ENCODE results near the gene FRAS1.

Gene FRAS1

DNA sequence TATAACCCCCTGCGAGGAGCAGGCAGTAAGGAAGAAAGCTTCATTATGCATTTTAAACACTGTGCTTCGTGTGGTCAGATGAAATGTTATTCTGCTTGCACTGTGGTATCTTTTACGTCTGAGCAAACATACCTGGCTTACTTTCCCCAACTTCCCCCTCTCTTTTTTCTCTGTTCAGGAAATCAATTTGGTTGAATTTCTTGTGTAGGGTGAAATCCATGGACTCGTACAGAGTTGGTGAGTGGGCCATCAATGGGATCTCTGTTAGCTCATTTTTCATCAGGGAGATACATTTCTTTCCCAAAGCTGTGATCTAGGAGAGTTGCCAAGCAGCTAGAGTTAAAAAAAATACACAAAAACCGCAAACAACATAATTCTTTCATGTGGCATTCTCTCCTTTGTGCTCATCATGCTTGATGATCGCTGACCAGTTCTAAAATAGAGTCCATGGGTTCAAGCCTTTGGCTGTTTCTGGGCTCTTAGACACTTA lies 98.5 kb downstream of the FRAS1 start:
- no peaks in the 10 kb centered on the region for H3K4me1 ChIP-seq (ENCODE audit: control insufficient read depth in 1 of 2, insufficient read depth in 2 of 2, low read length in 2 of 2)
- no peak overlapping the region for H3K4me3 ChIP-seq (ENCODE audit: low read depth in 1 of 2, low read length in 2 of 2)
- no peak overlapping the region for H3K27ac ChIP-seq (ENCODE audit: low read depth, low read length)
- no peaks in the 10 kb centered on the region for H3K27me3 ChIP-seq (ENCODE audit: control insufficient read depth in 1 of 2, insufficient read depth in 2 of 2, low read length in 2 of 2)
- no peaks in the 10 kb centered on the region for H3K9me3 ChIP-seq (ENCODE audit: control insufficient read depth in 1 of 2, low read length in 2 of 2)
- no peaks in the 10 kb centered on the region for H3K36me3 ChIP-seq (ENCODE audit: control insufficient read depth in 1 of 2, insufficient read depth in 2 of 2, low read length in 2 of 2)
- H3K9ac ChIP-seq (ENCODE audit: low read depth in 1 of 2, low read length in 2 of 2): no peak overlapping the region

DNA sequence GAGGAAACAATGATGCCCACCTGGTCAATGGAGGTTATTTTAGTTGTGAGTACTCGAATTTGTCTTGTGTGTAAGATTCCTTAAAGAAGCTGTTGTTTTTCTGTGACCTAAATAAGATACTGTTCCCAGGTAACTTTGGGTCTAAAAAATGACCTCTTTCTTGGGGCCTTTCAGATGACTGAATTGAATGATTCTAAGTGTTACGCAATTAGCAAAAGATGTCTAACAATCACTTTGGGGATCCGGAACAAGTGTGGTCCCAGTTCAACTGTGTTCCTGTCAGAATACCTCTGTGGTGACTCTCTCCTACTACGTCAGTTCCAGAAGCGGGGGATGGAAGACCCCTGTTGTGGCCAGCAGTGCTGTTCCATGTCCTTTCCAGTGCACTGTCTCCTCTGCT lies 99.4 kb downstream of the FRAS1 start:
- Histone ChIP-seq H3K36me3 (ENCODE audit: control insufficient read depth in 1 of 2, insufficient read depth in 2 of 2, low read length in 2 of 2) (no peaks in the 10 kb centered on the region), H3K4me1 (ENCODE audit: control insufficient read depth in 1 of 2, insufficient read depth in 2 of 2, low read length in 2 of 2) (no peaks in the 10 kb centered on the region), H3K27ac (ENCODE audit: low read depth, low read length) (no peak overlapping the region), H3K9ac (ENCODE audit: low read depth in 1 of 2, low read length in 2 of 2) (no peak overlapping the region), H3K4me3 (ENCODE audit: low read depth in 1 of 2, low read length in 2 of 2) (no peak overlapping the region), H3K9me3 (ENCODE audit: control insufficient read depth in 1 of 2, low read length in 2 of 2) (no peaks in the 10 kb centered on the region), H3K27me3 (ENCODE audit: control insufficient read depth in 1 of 2, insufficient read depth in 2 of 2, low read length in 2 of 2) (no peaks in the 10 kb centered on the region)

DNA sequence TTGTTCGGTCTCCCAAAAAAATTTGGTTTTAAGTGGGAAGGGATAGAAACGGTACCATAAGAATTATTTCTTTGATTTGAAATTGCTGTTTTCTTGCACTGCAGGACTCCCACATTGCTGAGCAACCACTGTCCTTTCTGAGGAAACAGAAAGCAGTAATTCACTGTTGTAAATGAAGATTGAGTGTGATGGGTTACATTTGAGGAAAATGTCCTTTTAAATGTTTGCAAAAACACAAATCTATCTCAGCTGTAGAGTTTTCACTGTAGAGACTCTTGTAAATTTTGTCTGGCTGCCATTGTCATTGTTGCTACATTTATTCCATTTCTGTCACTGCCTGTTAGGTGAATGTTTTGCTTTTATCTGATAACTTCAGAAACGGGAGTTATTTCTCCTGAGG lies 105.2 kb downstream of the FRAS1 start:
- no peaks in the 10 kb centered on the region for H3K4me1 ChIP-seq (ENCODE audit: control insufficient read depth in 1 of 2, insufficient read depth in 2 of 2, low read length in 2 of 2)
- no peak overlapping the region for H3K9ac ChIP-seq (ENCODE audit: low read depth in 1 of 2, low read length in 2 of 2)
- no peaks in the 10 kb centered on the region for H3K36me3 ChIP-seq (ENCODE audit: control insufficient read depth in 1 of 2, insufficient read depth in 2 of 2, low read length in 2 of 2)
- H3K4me3 ChIP-seq (ENCODE audit: low read depth in 1 of 2, low read length in 2 of 2): no peak overlapping the region
- no peaks in the 10 kb centered on the region for H3K27me3 ChIP-seq (ENCODE audit: control insufficient read depth in 1 of 2, insufficient read depth in 2 of 2, low read length in 2 of 2)
- H3K9me3 ChIP-seq (ENCODE audit: control insufficient read depth in 1 of 2, low read length in 2 of 2): no peaks in the 10 kb centered on the region
- H3K27ac ChIP-seq (ENCODE audit: low read depth, low read length): no peak overlapping the region

DNA sequence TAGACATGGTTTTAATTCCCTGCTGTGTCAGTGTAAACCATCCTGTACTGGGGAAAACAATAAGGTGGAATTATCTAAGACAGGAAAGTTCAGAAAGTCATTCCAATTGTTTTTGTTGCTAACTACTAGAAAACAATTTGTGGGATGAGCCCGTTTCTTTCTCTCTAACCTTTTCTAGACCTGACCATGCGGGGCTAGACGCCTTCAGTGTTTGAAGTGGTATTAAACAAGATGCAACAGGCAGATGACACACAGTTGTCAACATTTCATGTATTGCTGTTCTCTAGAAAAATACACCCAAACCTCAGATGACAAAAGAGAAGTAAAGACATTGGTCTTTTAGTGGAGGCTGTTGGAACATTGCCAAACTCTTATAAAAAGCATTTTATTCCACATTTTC lies 105.7 kb downstream of the FRAS1 start:
- H3K36me3 ChIP-seq (ENCODE audit: control insufficient read depth in 1 of 2, insufficient read depth in 2 of 2, low read length in 2 of 2): no peaks in the 10 kb centered on the region
- no peaks in the 10 kb centered on the region for H3K27me3 ChIP-seq (ENCODE audit: control insufficient read depth in 1 of 2, insufficient read depth in 2 of 2, low read length in 2 of 2)
- H3K4me3 ChIP-seq (ENCODE audit: low read depth in 1 of 2, low read length in 2 of 2): no peak overlapping the region
- H3K9me3 ChIP-seq (ENCODE audit: control insufficient read depth in 1 of 2, low read length in 2 of 2): no peaks in the 10 kb centered on the region
- no peaks in the 10 kb centered on the region for H3K4me1 ChIP-seq (ENCODE audit: control insufficient read depth in 1 of 2, insufficient read depth in 2 of 2, low read length in 2 of 2)
- H3K9ac ChIP-seq (ENCODE audit: low read depth in 1 of 2, low read length in 2 of 2): no peak overlapping the region
- no peak overlapping the region for H3K27ac ChIP-seq (ENCODE audit: low read depth, low read length)

DNA sequence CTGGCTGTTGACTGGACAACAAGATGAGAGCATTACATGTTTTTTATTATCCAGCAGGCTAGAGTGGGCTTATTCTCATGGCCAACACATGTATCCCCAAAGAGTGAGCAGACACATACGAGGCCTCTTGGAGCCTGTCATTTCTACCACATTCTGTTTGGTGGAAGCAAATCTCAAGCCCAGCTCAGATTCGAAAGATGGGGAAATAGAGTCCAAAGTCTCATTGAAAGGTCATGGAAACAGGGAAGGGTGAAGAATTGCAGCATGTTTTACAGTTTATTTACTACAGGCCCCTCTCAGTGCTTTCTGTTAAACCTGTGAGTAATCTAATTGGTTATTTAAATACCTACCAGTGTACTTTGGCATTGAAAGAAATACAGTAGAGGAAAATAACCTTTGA lies 108.6 kb downstream of the FRAS1 start:
- no peaks in the 10 kb centered on the region for H3K36me3 ChIP-seq (ENCODE audit: control insufficient read depth in 1 of 2, insufficient read depth in 2 of 2, low read length in 2 of 2)
- no peaks in the 10 kb centered on the region for H3K9me3 ChIP-seq (ENCODE audit: control insufficient read depth in 1 of 2, low read length in 2 of 2)
- H3K27me3 ChIP-seq (ENCODE audit: control insufficient read depth in 1 of 2, insufficient read depth in 2 of 2, low read length in 2 of 2): no peaks in the 10 kb centered on the region
- H3K4me1 ChIP-seq (ENCODE audit: control insufficient read depth in 1 of 2, insufficient read depth in 2 of 2, low read length in 2 of 2): no peaks in the 10 kb centered on the region
- H3K27ac ChIP-seq (ENCODE audit: low read depth, low read length): no peak overlapping the region
- no peak overlapping the region for H3K4me3 ChIP-seq (ENCODE audit: low read depth in 1 of 2, low read length in 2 of 2)
- no peak overlapping the region for H3K9ac ChIP-seq (ENCODE audit: low read depth in 1 of 2, low read length in 2 of 2)

DNA sequence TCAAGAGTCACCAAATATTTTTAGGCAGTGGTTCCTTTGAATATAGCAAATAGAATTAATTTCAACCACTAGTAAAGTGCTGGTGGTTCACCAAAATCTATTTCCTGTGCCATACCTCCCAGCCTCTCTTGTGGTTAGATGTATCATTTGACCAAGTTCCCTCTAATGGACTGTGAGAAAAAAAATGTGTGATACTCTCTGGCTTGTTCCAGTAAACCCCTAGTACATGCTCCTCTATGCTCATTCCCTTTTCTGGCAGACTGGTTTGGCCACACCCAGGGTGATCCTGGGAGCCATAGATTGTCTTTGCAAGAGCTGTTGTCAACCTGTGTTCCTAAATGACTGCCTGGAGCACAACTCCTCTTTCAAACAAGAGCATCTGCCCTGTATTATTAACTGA lies 109.5 kb downstream of the FRAS1 start:
- Histone ChIP-seq H3K36me3 (ENCODE audit: control insufficient read depth in 1 of 2, insufficient read depth in 2 of 2, low read length in 2 of 2) (no peaks in the 10 kb centered on the region), H3K4me1 (ENCODE audit: control insufficient read depth in 1 of 2, insufficient read depth in 2 of 2, low read length in 2 of 2) (no peaks in the 10 kb centered on the region), H3K9me3 (ENCODE audit: control insufficient read depth in 1 of 2, low read length in 2 of 2) (no peaks in the 10 kb centered on the region), H3K27me3 (ENCODE audit: control insufficient read depth in 1 of 2, insufficient read depth in 2 of 2, low read length in 2 of 2) (no peaks in the 10 kb centered on the region), H3K9ac (ENCODE audit: low read depth in 1 of 2, low read length in 2 of 2) (no peak overlapping the region), H3K4me3 (ENCODE audit: low read depth in 1 of 2, low read length in 2 of 2) (no peak overlapping the region), H3K27ac (ENCODE audit: low read depth, low read length) (no peak overlapping the region)

DNA sequence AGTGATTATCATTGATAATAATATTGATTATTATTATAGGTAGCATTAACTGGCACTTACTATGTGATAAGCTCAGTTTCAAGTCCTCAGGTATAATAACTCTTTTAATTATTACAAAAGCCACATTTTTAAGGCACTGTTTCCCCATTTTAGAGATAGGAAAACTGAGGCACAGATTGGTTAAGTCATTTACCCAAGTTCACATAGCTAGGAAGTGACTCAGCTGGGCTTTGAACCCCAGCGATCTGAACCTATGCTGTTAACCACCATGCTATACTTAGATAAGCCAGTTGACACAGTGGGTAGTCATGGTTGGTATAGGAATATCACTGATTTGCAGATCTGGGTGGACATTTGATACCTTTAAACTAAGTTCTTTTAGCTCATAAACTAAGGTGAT lies 110.4 kb downstream of the FRAS1 start:
- H3K9me3 ChIP-seq (ENCODE audit: control insufficient read depth in 1 of 2, low read length in 2 of 2): no peaks in the 10 kb centered on the region
- no peak overlapping the region for H3K9ac ChIP-seq (ENCODE audit: low read depth in 1 of 2, low read length in 2 of 2)
- no peak overlapping the region for H3K27ac ChIP-seq (ENCODE audit: low read depth, low read length)
- no peaks in the 10 kb centered on the region for H3K36me3 ChIP-seq (ENCODE audit: control insufficient read depth in 1 of 2, insufficient read depth in 2 of 2, low read length in 2 of 2)
- no peaks in the 10 kb centered on the region for H3K27me3 ChIP-seq (ENCODE audit: control insufficient read depth in 1 of 2, insufficient read depth in 2 of 2, low read length in 2 of 2)
- H3K4me3 ChIP-seq (ENCODE audit: low read depth in 1 of 2, low read length in 2 of 2): no peak overlapping the region
- no peaks in the 10 kb centered on the region for H3K4me1 ChIP-seq (ENCODE audit: control insufficient read depth in 1 of 2, insufficient read depth in 2 of 2, low read length in 2 of 2)

DNA sequence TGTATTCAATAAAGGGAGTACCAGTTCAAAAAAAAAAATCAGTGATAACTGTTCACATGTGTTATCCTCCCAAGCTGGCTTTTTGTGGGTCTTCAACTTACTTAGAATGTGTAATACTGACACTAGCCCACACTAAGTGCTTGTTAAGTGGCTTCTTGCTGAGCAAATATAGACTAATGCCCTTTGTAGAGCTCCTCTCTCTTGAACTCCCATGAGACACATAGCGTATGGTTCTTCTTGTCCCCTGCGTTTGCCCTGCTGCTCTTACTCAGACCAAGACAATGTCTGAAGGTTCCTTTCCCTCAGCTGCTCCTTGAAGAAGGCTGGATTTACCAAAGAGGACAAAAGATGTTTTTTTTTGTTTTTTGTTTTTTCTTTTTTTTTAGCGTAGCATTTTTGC lies 110.9 kb downstream of the FRAS1 start:
- Histone ChIP-seq H3K9me3 (ENCODE audit: control insufficient read depth in 1 of 2, low read length in 2 of 2) (no peaks in the 10 kb centered on the region), H3K27ac (ENCODE audit: low read depth, low read length) (no peak overlapping the region)

DNA sequence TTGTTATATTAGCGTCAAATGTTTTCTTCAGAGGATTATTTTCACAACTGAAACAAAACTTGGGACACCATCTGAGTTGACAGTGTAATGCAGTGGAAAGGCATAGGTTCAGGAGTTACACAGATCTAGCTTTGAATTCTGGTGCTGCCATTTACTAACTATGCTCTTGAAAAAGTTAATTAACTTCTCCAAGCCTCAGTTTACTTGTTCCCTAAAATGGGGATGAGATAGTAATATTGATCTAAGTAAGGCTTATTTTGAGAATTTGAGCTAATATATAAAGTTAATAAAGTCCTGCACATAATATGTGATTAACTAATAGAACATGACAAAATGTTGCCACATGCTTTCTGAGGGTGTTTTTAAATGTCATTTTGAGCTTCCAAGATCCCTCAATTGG lies 112.6 kb downstream of the FRAS1 start:
- Histone ChIP-seq H3K4me1 (ENCODE audit: control insufficient read depth in 1 of 2, insufficient read depth in 2 of 2, low read length in 2 of 2) (no peaks in the 10 kb centered on the region), H3K27ac (ENCODE audit: low read depth, low read length) (no peak overlapping the region), H3K9me3 (ENCODE audit: control insufficient read depth in 1 of 2, low read length in 2 of 2) (no peaks in the 10 kb centered on the region), H3K9ac (ENCODE audit: low read depth in 1 of 2, low read length in 2 of 2) (no peak overlapping the region), H3K27me3 (ENCODE audit: control insufficient read depth in 1 of 2, insufficient read depth in 2 of 2, low read length in 2 of 2) (no peaks in the 10 kb centered on the region), H3K36me3 (ENCODE audit: control insufficient read depth in 1 of 2, insufficient read depth in 2 of 2, low read length in 2 of 2) (no peaks in the 10 kb centered on the region), H3K4me3 (ENCODE audit: low read depth in 1 of 2, low read length in 2 of 2) (no peak overlapping the region)

More for the DNA sequence above, 110.9 kb downstream of the FRAS1 start:
- Histone ChIP-seq H3K9ac (ENCODE audit: low read depth in 1 of 2, low read length in 2 of 2) (no peak overlapping the region), H3K4me1 (ENCODE audit: control insufficient read depth in 1 of 2, insufficient read depth in 2 of 2, low read length in 2 of 2) (no peaks in the 10 kb centered on the region), H3K4me3 (ENCODE audit: low read depth in 1 of 2, low read length in 2 of 2) (no peak overlapping the region), H3K27me3 (ENCODE audit: control insufficient read depth in 1 of 2, insufficient read depth in 2 of 2, low read length in 2 of 2) (no peaks in the 10 kb centered on the region), H3K36me3 (ENCODE audit: control insufficient read depth in 1 of 2, insufficient read depth in 2 of 2, low read length in 2 of 2) (no peaks in the 10 kb centered on the region)

DNA sequence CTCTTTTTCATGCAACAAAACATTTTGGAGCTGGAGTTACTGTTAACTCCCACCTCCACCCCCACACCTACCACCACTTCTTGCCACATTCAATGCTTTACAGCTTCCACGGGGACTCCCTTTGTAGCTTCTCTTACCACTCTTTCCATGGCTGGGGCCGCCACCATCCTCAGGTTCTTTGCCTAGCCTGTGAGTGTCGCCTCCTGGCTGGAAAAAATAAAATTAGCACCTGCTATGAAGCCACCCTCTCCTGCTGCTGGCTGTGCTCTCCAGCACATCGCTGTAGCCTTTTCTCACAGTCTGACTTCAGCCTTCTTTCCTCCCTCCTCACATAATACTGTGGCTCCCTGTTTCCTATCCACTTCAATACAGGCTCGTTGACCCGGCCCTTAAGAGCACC lies 114.4 kb downstream of the FRAS1 start:
- Histone ChIP-seq H3K4me3 (ENCODE audit: low read depth in 1 of 2, low read length in 2 of 2) (no peak overlapping the region), H3K4me1 (ENCODE audit: control insufficient read depth in 1 of 2, insufficient read depth in 2 of 2, low read length in 2 of 2) (no peaks in the 10 kb centered on the region), H3K27me3 (ENCODE audit: control insufficient read depth in 1 of 2, insufficient read depth in 2 of 2, low read length in 2 of 2) (no peaks in the 10 kb centered on the region), H3K9ac (ENCODE audit: low read depth in 1 of 2, low read length in 2 of 2) (no peak overlapping the region), H3K27ac (ENCODE audit: low read depth, low read length) (no peak overlapping the region), H3K9me3 (ENCODE audit: control insufficient read depth in 1 of 2, low read length in 2 of 2) (no peaks in the 10 kb centered on the region), H3K36me3 (ENCODE audit: control insufficient read depth in 1 of 2, insufficient read depth in 2 of 2, low read length in 2 of 2) (no peaks in the 10 kb centered on the region)

DNA sequence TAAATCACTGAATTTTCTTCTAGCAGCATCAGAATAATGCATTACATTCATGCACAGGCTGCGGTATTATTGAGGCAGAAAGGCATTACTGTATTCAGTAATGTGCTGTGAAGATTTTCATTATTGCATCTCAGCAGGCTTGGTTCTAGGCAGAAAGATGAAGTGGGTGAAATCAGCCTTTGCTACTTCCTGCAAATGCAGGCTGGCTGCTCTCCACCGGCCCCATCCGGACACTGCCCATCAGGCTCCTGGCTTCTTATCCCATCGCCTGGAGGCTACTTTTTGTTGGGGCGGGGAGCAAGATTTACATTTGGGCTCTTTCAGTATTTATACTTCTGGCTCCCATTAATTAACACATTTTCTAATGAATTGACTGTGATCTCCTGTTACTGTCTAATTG lies 117.8 kb downstream of the FRAS1 start:
- H3K4me3 ChIP-seq (ENCODE audit: low read depth in 1 of 2, low read length in 2 of 2): no peak overlapping the region
- H3K27me3 ChIP-seq (ENCODE audit: control insufficient read depth in 1 of 2, insufficient read depth in 2 of 2, low read length in 2 of 2): no peaks in the 10 kb centered on the region
- no peaks in the 10 kb centered on the region for H3K9me3 ChIP-seq (ENCODE audit: control insufficient read depth in 1 of 2, low read length in 2 of 2)
- no peaks in the 10 kb centered on the region for H3K4me1 ChIP-seq (ENCODE audit: control insufficient read depth in 1 of 2, insufficient read depth in 2 of 2, low read length in 2 of 2)
- H3K9ac ChIP-seq (ENCODE audit: low read depth in 1 of 2, low read length in 2 of 2): no peak overlapping the region
- no peaks in the 10 kb centered on the region for H3K36me3 ChIP-seq (ENCODE audit: control insufficient read depth in 1 of 2, insufficient read depth in 2 of 2, low read length in 2 of 2)
- H3K27ac ChIP-seq (ENCODE audit: low read depth, low read length): no peak overlapping the region
